ENCODE measurements around the gene PSMA5. TPM values are rescaled to one million over a fixed set of nuclear protein-coding genes. Genes with fewer than 3 reads are reported as not detected.

PSMA5 gene
- total and polyA plus RNA-seq, 2 of the 13 experiments (the other 11 are each of a cell fraction or from before 2014, with no cell fraction given): 140 to 169 TPM

DNA sequence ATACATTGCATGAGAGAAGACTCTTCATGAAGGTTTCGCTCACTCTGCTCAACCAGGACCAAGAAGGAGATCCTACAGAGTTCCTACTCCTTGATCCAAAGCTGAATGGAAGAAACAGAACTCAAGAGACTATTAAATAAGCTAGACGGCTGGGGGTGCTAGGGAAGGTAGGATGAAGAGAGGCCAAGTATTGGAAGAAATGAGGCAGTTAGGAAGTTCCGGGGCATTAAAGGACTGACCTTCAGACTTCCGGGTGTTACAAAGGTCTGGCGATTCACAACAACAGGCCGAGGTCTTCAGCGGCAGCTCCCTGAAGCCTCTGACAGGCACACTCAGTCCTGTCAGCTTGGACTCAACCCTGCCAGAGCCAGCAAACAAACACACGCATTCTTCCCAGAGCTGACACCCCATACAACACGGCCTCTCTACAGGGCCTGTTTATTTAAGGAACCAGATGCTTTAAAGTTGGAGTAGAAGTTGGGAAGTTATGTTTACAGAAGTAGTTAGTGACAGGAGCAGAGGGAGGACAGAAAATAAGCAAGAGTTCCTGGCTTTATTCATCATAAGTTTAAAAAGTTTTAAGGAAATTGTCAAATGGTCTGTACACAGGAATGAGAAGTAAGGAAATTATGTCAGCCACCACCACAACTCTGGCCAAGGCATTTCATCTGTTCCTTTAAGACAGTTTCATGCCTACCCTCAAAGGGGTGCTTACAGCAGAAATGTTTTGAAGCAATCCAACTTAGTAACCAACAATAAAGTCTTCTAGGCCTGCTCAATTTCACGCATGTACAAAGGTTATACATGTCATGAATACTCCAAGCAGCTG is 33.2 kb downstream of the PSMA5 start (continued):
- TF ChIP-seq EZH2 (conservative IDR thresholded peaks at IDR 0.05; ENCODE audit: low read depth, low read length): no peak
- no peak for TF ChIP-seq HOXA7 (CRISPR knock-in tag; IDR thresholded peaks at IDR 0.05)
- no peak for TF ChIP-seq CREBL2 (CRISPR knock-in tag; IDR thresholded peaks at IDR 0.05; ENCODE audit: borderline replicate concordance)
- peak; percentile 93 for TF ChIP-seq KMT2A (CRISPR knock-in tag; IDR thresholded peaks at IDR 0.05)
- no peak for TF ChIP-seq CEBPZ (IDR thresholded peaks at IDR 0.05; ENCODE audit: low read length)
- TF ChIP-seq HOXA9 (CRISPR knock-in tag; IDR thresholded peaks at IDR 0.05; ENCODE audit: borderline replicate concordance): no peak
- TF ChIP-seq, protein P1, sequence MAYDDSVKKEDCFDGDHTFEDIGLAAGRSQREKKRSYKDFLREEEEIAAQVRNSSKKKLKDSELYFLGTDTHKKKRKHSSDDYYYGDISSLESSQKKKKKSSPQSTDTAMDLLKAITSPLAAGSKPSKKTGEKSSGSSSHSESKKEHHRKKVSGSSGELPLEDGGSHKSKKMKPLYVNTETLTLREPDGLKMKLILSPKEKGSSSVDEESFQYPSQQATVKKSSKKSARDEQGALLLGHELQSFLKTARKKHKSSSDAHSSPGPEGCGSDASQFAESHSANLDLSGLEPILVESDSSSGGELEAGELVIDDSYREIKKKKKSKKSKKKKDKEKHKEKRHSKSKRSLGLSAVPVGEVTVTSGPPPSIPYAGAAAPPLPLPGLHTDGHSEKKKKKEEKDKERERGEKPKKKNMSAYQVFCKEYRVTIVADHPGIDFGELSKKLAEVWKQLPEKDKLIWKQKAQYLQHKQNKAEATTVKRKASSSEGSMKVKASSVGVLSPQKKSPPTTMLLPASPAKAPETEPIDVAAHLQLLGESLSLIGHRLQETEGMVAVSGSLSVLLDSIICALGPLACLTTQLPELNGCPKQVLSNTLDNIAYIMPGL (CRISPR knock-in tag; IDR thresholded peaks at IDR 0.05; ENCODE audit: borderline replicate concordance in 1 of 2, low read depth in 1 of 2): peak; percentile 62 to 63; a peak in 3 of 4 replicates
- TF ChIP-seq PHB2 (IDR thresholded peaks at IDR 0.05; ENCODE audit: partially characterized antibody): no peak
- no peak for TF ChIP-seq MAFF (IDR thresholded peaks at IDR 0.05; ENCODE audit: low read depth, low read length)
- no peak for TF ChIP-seq HMGA1 (CRISPR knock-in tag; conservative IDR thresholded peaks at IDR 0.05)
- TF ChIP-seq MTF1 (CRISPR knock-in tag; IDR thresholded peaks at IDR 0.05): no peak
- TF ChIP-seq NONO (IDR thresholded peaks at IDR 0.05): no peak
- TF ChIP-seq NONO (CRISPR knock-in tag; conservative IDR thresholded peaks at IDR 0.05): 0 out of 2 replicates have a peak, but pooled peaks have one; percentile 62
- TF ChIP-seq, protein P2, sequence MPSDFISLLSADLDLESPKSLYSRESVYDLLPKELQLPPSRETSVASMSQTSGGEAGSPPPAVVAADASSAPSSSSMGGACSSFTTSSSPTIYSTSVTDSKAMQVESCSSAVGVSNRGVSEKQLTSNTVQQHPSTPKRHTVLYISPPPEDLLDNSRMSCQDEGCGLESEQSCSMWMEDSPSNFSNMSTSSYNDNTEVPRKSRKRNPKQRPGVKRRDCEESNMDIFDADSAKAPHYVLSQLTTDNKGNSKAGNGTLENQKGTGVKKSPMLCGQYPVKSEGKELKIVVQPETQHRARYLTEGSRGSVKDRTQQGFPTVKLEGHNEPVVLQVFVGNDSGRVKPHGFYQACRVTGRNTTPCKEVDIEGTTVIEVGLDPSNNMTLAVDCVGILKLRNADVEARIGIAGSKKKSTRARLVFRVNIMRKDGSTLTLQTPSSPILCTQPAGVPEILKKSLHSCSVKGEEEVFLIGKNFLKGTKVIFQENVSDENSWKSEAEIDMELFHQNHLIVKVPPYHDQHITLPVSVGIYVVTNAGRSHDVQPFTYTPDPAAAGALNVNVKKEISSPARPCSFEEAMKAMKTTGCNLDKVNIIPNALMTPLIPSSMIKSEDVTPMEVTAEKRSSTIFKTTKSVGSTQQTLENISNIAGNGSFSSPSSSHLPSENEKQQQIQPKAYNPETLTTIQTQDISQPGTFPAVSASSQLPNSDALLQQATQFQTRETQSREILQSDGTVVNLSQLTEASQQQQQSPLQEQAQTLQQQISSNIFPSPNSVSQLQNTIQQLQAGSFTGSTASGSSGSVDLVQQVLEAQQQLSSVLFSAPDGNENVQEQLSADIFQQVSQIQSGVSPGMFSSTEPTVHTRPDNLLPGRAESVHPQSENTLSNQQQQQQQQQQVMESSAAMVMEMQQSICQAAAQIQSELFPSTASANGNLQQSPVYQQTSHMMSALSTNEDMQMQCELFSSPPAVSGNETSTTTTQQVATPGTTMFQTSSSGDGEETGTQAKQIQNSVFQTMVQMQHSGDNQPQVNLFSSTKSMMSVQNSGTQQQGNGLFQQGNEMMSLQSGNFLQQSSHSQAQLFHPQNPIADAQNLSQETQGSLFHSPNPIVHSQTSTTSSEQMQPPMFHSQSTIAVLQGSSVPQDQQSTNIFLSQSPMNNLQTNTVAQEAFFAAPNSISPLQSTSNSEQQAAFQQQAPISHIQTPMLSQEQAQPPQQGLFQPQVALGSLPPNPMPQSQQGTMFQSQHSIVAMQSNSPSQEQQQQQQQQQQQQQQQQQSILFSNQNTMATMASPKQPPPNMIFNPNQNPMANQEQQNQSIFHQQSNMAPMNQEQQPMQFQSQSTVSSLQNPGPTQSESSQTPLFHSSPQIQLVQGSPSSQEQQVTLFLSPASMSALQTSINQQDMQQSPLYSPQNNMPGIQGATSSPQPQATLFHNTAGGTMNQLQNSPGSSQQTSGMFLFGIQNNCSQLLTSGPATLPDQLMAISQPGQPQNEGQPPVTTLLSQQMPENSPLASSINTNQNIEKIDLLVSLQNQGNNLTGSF (CRISPR knock-in tag; IDR thresholded peaks at IDR 0.05): no peak
- TF ChIP-seq SOX6 (IDR thresholded peaks at IDR 0.05): no peak
- TF ChIP-seq SOX6 (CRISPR knock-in tag; IDR thresholded peaks at IDR 0.05): peak; percentile 92
- no peak for TF ChIP-seq ZNF207 (IDR thresholded peaks at IDR 0.05; ENCODE audit: borderline replicate concordance)
- no peak for TF ChIP-seq ZNF20 (CRISPR knock-in tag; IDR thresholded peaks at IDR 0.05)
